ENCODE results near the gene HOXC4.

DNA sequence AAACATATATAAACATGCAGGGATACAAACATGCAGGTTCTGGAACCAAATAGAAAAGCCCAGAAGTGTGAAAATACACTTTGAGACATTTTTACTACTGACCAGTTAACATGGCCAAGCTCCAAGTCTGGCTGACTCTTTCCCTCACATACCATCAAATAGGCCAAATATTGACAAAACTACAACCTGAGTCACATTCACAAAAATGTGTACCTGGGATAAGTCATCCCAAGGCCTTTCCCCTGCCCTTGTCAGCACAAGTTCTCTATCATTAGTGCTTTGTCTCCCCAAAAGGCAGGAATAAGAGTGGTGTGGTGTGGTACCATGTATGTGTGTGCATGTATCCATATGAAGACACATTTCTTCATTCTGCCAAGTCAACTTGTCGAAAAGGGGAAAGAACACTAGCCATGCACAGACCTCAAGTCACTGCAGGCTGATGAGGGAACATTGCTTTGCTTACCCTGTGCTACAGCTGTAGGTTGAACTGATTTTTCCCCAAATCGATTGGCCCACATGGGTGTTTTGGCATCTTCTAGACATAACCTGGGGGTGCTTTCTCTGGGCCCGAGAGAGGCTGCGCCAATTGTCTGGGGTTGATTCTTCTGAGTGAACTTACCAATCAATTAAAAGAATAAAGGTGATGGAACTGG is 14.9 kb downstream of the HOXC4 start:
- no peak for TF ChIP-seq CTCF (conservative IDR thresholded peaks at IDR 0.05; ENCODE audit: low read depth, low read length)
- no peak for TF ChIP-seq POLR2A (IDR thresholded peaks at IDR 0.05; ENCODE audit: low read depth, low read length)
- TF ChIP-seq, protein P1, sequence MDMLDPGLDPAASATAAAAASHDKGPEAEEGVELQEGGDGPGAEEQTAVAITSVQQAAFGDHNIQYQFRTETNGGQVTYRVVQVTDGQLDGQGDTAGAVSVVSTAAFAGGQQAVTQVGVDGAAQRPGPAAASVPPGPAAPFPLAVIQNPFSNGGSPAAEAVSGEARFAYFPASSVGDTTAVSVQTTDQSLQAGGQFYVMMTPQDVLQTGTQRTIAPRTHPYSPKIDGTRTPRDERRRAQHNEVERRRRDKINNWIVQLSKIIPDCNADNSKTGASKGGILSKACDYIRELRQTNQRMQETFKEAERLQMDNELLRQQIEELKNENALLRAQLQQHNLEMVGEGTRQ (IDR thresholded peaks at IDR 0.05; ENCODE audit: low read depth, low read length): no peak
- no peak for TF ChIP-seq MAZ (IDR thresholded peaks at IDR 0.05; ENCODE audit: borderline replicate concordance, low read depth, low read length)
- no peak for TF ChIP-seq NFE2L2 (IDR thresholded peaks at IDR 0.05; ENCODE audit: low read depth, low read length)
- no peak for TF ChIP-seq FOS (IDR thresholded peaks at IDR 0.05; ENCODE audit: low read depth, low read length)
- no peak for TF ChIP-seq SMC3 (IDR thresholded peaks at IDR 0.05; ENCODE audit: low read depth, low read length)
- TF ChIP-seq CEBPB (IDR thresholded peaks at IDR 0.05; ENCODE audit: low read depth, low read length): no peak
